Measurements from ENCODE around the gene DCAF6.

DNA sequence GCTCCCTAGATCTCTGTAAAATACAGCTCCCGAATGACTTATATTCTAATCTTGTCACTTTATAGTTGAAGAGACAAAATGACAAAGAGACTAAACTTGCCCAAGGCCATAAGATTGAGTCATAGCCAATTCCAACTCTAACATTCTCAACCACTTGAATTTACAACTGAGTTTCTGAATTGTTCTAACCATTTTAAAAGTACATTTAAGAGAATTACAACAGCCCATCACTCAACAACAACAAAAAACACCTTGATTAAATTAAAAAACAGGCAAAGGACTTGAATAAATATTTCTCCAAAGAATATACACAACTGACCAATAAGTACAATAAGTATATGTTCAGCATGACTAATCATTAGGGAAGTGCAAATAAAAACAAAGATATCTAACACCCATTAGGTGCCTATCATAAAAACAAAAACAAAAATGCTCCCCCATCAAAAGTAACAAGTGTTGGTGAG, 13.8 kb upstream of the DCAF6 start:
- no peak for TF ChIP-seq POLR2AphosphoS5 (IDR thresholded peaks at IDR 0.05; ENCODE audit: borderline replicate concordance, low read depth, low read length)
- no peak for TF ChIP-seq EZH2 (IDR thresholded peaks at IDR 0.05)

Measured in SK-N-MC (cell line).